Measurements from ENCODE around the gene CACNB2.

DNA sequence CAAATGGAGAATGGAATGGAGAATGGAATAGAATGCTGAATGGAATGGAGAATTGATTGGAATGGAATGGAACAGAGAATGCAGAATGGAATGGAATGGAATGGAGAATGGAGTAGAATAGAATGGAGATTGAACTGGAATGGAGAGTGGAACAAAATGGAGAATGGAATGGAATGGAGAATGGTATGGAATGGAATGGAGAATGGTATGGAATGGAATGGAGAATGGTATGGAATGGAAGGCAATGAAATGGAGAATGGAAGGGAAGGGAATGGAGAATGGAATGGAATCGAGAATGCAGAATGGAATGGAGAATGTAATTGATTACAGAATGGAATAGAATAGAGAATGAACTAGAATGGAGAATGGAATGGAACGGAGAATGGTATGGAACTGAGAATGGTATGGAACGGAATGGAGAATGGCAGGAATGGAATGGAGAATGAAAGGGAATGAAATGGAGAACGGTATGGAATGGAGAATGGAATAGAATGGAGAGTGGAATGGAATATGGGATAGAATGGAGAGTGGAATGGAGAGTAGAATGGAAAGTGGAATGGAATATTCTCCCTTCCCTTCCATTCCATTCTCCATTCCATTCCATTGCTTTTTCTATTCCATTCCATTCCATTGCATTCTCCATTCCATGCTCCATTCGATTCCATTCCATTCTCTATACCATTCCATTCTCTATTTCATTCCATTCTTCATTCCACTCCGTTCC is 422.9 kb downstream of the CACNB2 start:
- TF ChIP-seq GATA3 (IDR thresholded peaks at IDR 0.05; ENCODE audit: low read depth, low read length), result no peak
- TF ChIP-seq GATA2 (IDR thresholded peaks at IDR 0.05; ENCODE audit: low read depth, low read length), result no peak

Data from SH-SY5Y (cell line).